ENCODE results near the gene GALNT9. TPM values are rescaled to one million over a fixed set of nuclear protein-coding genes. Genes with fewer than 3 reads are reported as not detected.
A peak's percentile ranks its signal among the peaks of the same experiment; 100 is the strongest.

GALNT9 gene
- total RNA-seq, 2 donors from 2014 or later = 0.41 TPM; not detected in 1

- no peak overlapping the region for H3K27ac Mint-ChIP-seq
- no peaks in the 10 kb centered on the region for H3K36me3 Mint-ChIP-seq
- no peaks in the 10 kb centered on the region for H3K9me3 Mint-ChIP-seq
- no peak for ATAC-seq
- DNase-seq (ENCODE audit: low spot score in 2 of 2) = no peak
Observed at GRCh38 chr12:132284827-132285741, 44.3 kb downstream of the GALNT9 start.

GRCh38 chr12:132284071-132284826 is 45.1 kb downstream of the GALNT9 start:
- no peaks in the 10 kb centered on the region for H3K36me3 Mint-ChIP-seq
- DNase-seq (ENCODE audit: low spot score in 2 of 2) (no peak), ATAC-seq (peak in 1 of 2 donors; percentile 30)
- no peak overlapping the region for H3K27ac Mint-ChIP-seq
- no peaks in the 10 kb centered on the region for H3K9me3 Mint-ChIP-seq

GRCh38 chr12:132282950-132283771 is 46.2 kb downstream of the GALNT9 start:
- H3K27ac Mint-ChIP-seq = no peak overlapping the region
- ATAC-seq (peak; percentile 46 to 55), DNase-seq (ENCODE audit: low spot score in 2 of 2) (peak in 1 of 2 donors; percentile 26)
- H3K9me3 Mint-ChIP-seq = no peaks in the 10 kb centered on the region
- H3K36me3 Mint-ChIP-seq = no peaks in the 10 kb centered on the region

GRCh38 chr12:132282031-132282949 is 47.1 kb downstream of the GALNT9 start:
- Mint-ChIP-seq H3K9me3 (no peaks in the 10 kb centered on the region), H3K27ac (no peak overlapping the region), H3K36me3 (no peaks in the 10 kb centered on the region)
- DNase-seq (ENCODE audit: low spot score in 2 of 2) (no peak), ATAC-seq (no peak)

GRCh38 chr12:132281038-132281437 is 48.4 kb downstream of the GALNT9 start:
- ATAC-seq (no peak), DNase-seq (ENCODE audit: low spot score in 2 of 2) (no peak)
- no peaks in the 10 kb centered on the region for H3K9me3 Mint-ChIP-seq
- H3K36me3 Mint-ChIP-seq = no peaks in the 10 kb centered on the region
- H3K27ac Mint-ChIP-seq = no peak overlapping the region

- no peak overlapping the region for H3K27ac Mint-ChIP-seq
- no peaks in the 10 kb centered on the region for H3K9me3 Mint-ChIP-seq
- ATAC-seq = no peak
- DNase-seq (ENCODE audit: low spot score in 2 of 2) = no peak
- no peaks in the 10 kb centered on the region for H3K36me3 Mint-ChIP-seq
Observed at GRCh38 chr12:132280406-132280805, 49.0 kb downstream of the GALNT9 start.

GRCh38 chr12:132279930-132280329 is 49.5 kb downstream of the GALNT9 start:
- DNase-seq (ENCODE audit: low spot score in 2 of 2) (no peak), ATAC-seq (no peak)
- Mint-ChIP-seq H3K27ac (no peak overlapping the region), H3K36me3 (no peaks in the 10 kb centered on the region), H3K9me3 (no peaks in the 10 kb centered on the region)

GRCh38 chr12:132279184-132279889 is 50.1 kb downstream of the GALNT9 start:
- ATAC-seq (no peak), DNase-seq (ENCODE audit: low spot score in 2 of 2) (no peak)
- no peaks in the 10 kb centered on the region for H3K9me3 Mint-ChIP-seq
- H3K36me3 Mint-ChIP-seq = no peaks in the 10 kb centered on the region
- H3K27ac Mint-ChIP-seq = no peak overlapping the region

GRCh38 chr12:132278401-132279183 is 50.8 kb downstream of the GALNT9 start:
- Mint-ChIP-seq H3K36me3 (no peaks in the 10 kb centered on the region), H3K9me3 (no peaks in the 10 kb centered on the region)
- ATAC-seq = no peak

GRCh38 chr12:132277949-132278348 is 51.4 kb downstream of the GALNT9 start:
- ATAC-seq (no peak), DNase-seq (ENCODE audit: low spot score in 2 of 2) (no peak)
- Mint-ChIP-seq H3K9me3 (no peaks in the 10 kb centered on the region), H3K36me3 (no peaks in the 10 kb centered on the region), H3K27ac (no peak overlapping the region)

More at GRCh38 chr12:132278401-132279183, 50.8 kb downstream of the GALNT9 start:
- no peak overlapping the region for H3K27ac Mint-ChIP-seq
- no peak for DNase-seq (ENCODE audit: low spot score in 2 of 2)

- ATAC-seq = no peak
- no peak for DNase-seq (ENCODE audit: low spot score in 2 of 2)
- no peaks in the 10 kb centered on the region for H3K9me3 Mint-ChIP-seq
- no peak overlapping the region for H3K27ac Mint-ChIP-seq
- H3K36me3 Mint-ChIP-seq = no peaks in the 10 kb centered on the region
Observed at GRCh38 chr12:132277374-132277941, 51.9 kb downstream of the GALNT9 start.

GRCh38 chr12:132276827-132277373 is 52.5 kb downstream of the GALNT9 start:
- no peaks in the 10 kb centered on the region for H3K36me3 Mint-ChIP-seq
- ATAC-seq (no peak), DNase-seq (ENCODE audit: low spot score in 2 of 2) (no peak)
- H3K27ac Mint-ChIP-seq = no peak overlapping the region
- no peaks in the 10 kb centered on the region for H3K9me3 Mint-ChIP-seq

GRCh38 chr12:132276066-132276826 is 53.1 kb downstream of the GALNT9 start:
- no peak for DNase-seq (ENCODE audit: low spot score in 2 of 2)
- Mint-ChIP-seq H3K36me3 (no peaks in the 10 kb centered on the region), H3K9me3 (no peaks in the 10 kb centered on the region), H3K27ac (no peak overlapping the region)
- no peak for ATAC-seq

Data from activated naive CD4-positive, alpha-beta T cell treated with anti-CD3 and anti-CD28 coated beads, Interleukin-2, amount 50 U/mL, for 72 hours (primary cell).